ENCODE measurements around the gene BICC1. TPM values are rescaled to one million over a fixed set of nuclear protein-coding genes. Genes with fewer than 3 reads are reported as not detected.

BICC1 gene
- total RNA-seq, 1 experiment from 2014 or later = 0.57 TPM

DNA sequence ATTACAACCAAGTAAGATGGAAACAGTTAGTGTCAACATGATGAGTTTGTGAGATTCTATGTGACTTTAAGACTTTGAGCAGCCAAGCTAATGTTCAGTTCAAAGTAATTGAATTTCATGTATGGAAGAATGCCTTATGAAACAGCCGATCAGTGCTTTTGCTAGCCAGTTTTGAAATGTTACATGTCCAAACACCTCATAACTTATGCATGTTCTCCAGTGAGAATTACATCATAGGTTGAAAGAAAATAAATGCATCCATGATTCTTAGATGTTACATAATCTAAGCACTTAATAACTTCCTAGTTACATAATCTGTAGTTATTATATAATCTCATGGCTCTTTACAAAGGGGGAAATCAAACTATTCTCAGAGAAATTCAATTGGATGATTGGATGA, 211.3 kb downstream of the BICC1 start:
- no peaks in the 10 kb centered on the region for H4K20me1 ChIP-seq (ENCODE audit: control insufficient read depth, insufficient read depth, insufficient read length)
- H2BK20ac ChIP-seq (ENCODE audit: low read depth, low read length, poor library complexity, severe bottlenecking) = no peak overlapping the region
- no peak overlapping the region for H4K8ac ChIP-seq (replicated peaks; ENCODE audit: insufficient read length, low read depth, low read length)
- no peak overlapping the region for H3K27ac Mint-ChIP-seq
- H3K18ac ChIP-seq (ENCODE audit: insufficient read length, low read depth, low read length) = no peak overlapping the region
- H3K4me1 Mint-ChIP-seq = no peaks in the 10 kb centered on the region
- no peak overlapping the region for H2BK120ac ChIP-seq (ENCODE audit: low read depth, low read length, poor library complexity, severe bottlenecking)
- H3K27ac ChIP-seq (ENCODE audit: insufficient read length, low read depth, low read length) = no peak overlapping the region
- no CpG with 5 or more reads among the region's 1 CpG for WGBS (ENCODE audit: extremely low coverage, insufficient read length, low lambda C conversion rate)
- H3K79me1 ChIP-seq (ENCODE audit: insufficient read depth, low read depth, low read length, poor library complexity, severe bottlenecking) = no peaks in the 10 kb centered on the region
- H3K23ac ChIP-seq (ENCODE audit: insufficient read length, low read depth, low read length) = no peak overlapping the region
- H2BK12ac ChIP-seq (ENCODE audit: insufficient read length, low read depth, low read length) = no peak overlapping the region
- H3K36me3 Mint-ChIP-seq (ENCODE audit: insufficient read depth in 1 of 3, low read depth in 3 of 3) = no peaks in the 10 kb centered on the region
- H4K91ac ChIP-seq (ENCODE audit: insufficient read length, low read depth, low read length) = no peak overlapping the region
- no peaks in the 10 kb centered on the region for H3K9me3 Mint-ChIP-seq
- no peak overlapping the region for H2BK5ac ChIP-seq (ENCODE audit: insufficient read length, low read length)
- no peak overlapping the region for H3K4me3 Mint-ChIP-seq
- no peak for TF ChIP-seq CTCF (conservative IDR thresholded peaks at IDR 0.05)
- no peak overlapping the region for H3K56ac ChIP-seq (ENCODE audit: insufficient read length, low read depth, low read length)
- no peak overlapping the region for H3K14ac ChIP-seq (ENCODE audit: insufficient read depth, low read length)
- no peak overlapping the region for H2BK15ac ChIP-seq (ENCODE audit: low read depth, low read length)
- no peaks in the 10 kb centered on the region for H3K23me2 ChIP-seq (ENCODE audit: insufficient read length, low read depth, low read length, poor library complexity, severe bottlenecking)
- H3K27me3 ChIP-seq (ENCODE audit: insufficient read depth, low read length) = no peaks in the 10 kb centered on the region
- no peak overlapping the region for H3K4me2 ChIP-seq (ENCODE audit: insufficient read depth, insufficient read length, low read length)
- no peak for DNase-seq
- H3K4me1 ChIP-seq (ENCODE audit: insufficient read depth, low read length) = no peaks in the 10 kb centered on the region
- no peak overlapping the region for H2AFZ ChIP-seq (ENCODE audit: low read length)
- H3K9me3 ChIP-seq (ENCODE audit: control insufficient read depth, low read depth, low read length) = no peaks in the 10 kb centered on the region
- no peak overlapping the region for H3K4ac ChIP-seq (ENCODE audit: low read depth, low read length)
- H3T11ph ChIP-seq (ENCODE audit: low read length) = no peak overlapping the region
- no peaks in the 10 kb centered on the region for H3K27me3 Mint-ChIP-seq (ENCODE audit: low read depth)
- H2AK5ac ChIP-seq (ENCODE audit: insufficient read length, low read length) = no peak overlapping the region
- no peaks in the 10 kb centered on the region for H3K79me2 ChIP-seq (ENCODE audit: insufficient read depth, low read length)
- H3K9ac ChIP-seq (ENCODE audit: extremely low read depth, insufficient read length, low read length) = no peak overlapping the region
- H4K5ac ChIP-seq (ENCODE audit: insufficient read length, low read depth, low read length) = no peak overlapping the region

Data from H9 (cell line).